Measurements from ENCODE around the gene CADM1. TPM values are rescaled to one million over a fixed set of nuclear protein-coding genes. Genes with fewer than 3 reads are reported as not detected.

The CADM1 gene
- total and polyA plus RNA-seq, 9 of the 15 experiments (the other 6 are each of a cell fraction or from before 2014, with no cell fraction given) = 0.42 TPM; not detected in 8

DNA sequence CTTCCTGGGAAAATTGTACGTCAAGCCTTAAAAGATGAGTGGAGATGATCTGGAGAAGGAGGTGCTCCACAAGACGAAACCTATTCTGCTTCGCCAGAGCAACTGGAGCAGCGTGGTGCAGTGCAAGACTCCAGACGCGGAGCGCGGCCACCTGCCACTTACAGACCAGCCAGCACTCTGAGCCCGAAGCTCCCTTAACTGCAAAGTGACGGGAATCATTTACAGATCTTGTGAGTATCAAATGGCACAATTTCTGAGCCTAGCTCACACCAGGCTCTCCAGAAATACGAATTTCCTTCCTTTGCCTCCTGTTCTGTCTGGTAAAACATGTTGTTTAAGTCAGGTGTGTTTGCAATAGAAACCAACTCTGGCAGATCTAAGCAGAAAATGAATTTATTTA lies 369.3 kb downstream of the CADM1 start:
- ChIA-PET POLR2A (no interaction called here), CTCF (ENCODE audit: low intra/inter-chr PET ratio) (no interaction called here)
- Histone ChIP-seq H3K9ac (ENCODE audit: insufficient read depth in 1 of 2, low read depth in 2 of 2, low read length in 2 of 2) (no peak overlapping the region), H3K36me3 (ENCODE audit: control insufficient read depth, insufficient read depth, low read length) (no peaks in the 10 kb centered on the region), H3K27me3 (ENCODE audit: control insufficient read depth in 2 of 2, insufficient read depth in 2 of 2, low read length in 2 of 2) (no peaks in the 10 kb centered on the region), H3K79me2 (ENCODE audit: control insufficient read depth, insufficient read depth, low read length) (no peaks in the 10 kb centered on the region), H3K9me3 (replicated peaks; ENCODE audit: control insufficient read depth, insufficient read depth, low read depth, low read length) (no peaks in the 10 kb centered on the region), H3K4me3 (no peak overlapping the region), H3K4me2 (ENCODE audit: insufficient read depth, low read length) (no peak overlapping the region), H3K9me1 (ENCODE audit: control insufficient read depth, insufficient read depth, low read length) (no peaks in the 10 kb centered on the region), H4K20me1 (replicated peaks; ENCODE audit: control insufficient read depth, insufficient read depth, low read length) (no peaks in the 10 kb centered on the region; the same call in 1 of the 2 replicates), H3K4me1 (replicated peaks in 1 of 2; ENCODE audit: control insufficient read depth in 2 of 2, insufficient read depth in 2 of 2, low read length in 2 of 2) (no peaks in the 10 kb centered on the region), H3K27ac (ENCODE audit: extremely low read depth, low read depth, low read length) (no peak overlapping the region), H2AFZ (ENCODE audit: low read depth, low read length) (no peak overlapping the region)
- ATAC-seq = no peak
- no peak for FAIRE-seq
- in situ Hi-C loops (cut with MboI) (no loop called here), intact Hi-C loops (cut with micrococcal nuclease) (loop anchor here (10.0 kb wide), 1 partner anchor 360 kb away; no protein-coding TSS in a partner anchor)
- DNase-seq (ENCODE audit: extremely low read depth in 1 of 4, low spot score in 3 of 4) = no peak
- no TSS peak for BruUV-seq (replicated peaks)
- under 1% methylated on average over 11 of the region's 11 CpGs for WGBS (ENCODE audit: insufficient coverage, low coverage, missing lambda C conversion rate)
- TF ChIP-seq, protein P1, sequence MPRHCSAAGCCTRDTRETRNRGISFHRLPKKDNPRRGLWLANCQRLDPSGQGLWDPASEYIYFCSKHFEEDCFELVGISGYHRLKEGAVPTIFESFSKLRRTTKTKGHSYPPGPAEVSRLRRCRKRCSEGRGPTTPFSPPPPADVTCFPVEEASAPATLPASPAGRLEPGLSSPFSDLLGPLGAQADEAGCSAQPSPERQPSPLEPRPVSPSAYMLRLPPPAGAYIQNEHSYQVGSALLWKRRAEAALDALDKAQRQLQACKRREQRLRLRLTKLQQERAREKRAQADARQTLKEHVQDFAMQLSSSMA (CRISPR knock-in tag; IDR thresholded peaks at IDR 0.05) = no peak
- TF ChIP-seq, protein P2, sequence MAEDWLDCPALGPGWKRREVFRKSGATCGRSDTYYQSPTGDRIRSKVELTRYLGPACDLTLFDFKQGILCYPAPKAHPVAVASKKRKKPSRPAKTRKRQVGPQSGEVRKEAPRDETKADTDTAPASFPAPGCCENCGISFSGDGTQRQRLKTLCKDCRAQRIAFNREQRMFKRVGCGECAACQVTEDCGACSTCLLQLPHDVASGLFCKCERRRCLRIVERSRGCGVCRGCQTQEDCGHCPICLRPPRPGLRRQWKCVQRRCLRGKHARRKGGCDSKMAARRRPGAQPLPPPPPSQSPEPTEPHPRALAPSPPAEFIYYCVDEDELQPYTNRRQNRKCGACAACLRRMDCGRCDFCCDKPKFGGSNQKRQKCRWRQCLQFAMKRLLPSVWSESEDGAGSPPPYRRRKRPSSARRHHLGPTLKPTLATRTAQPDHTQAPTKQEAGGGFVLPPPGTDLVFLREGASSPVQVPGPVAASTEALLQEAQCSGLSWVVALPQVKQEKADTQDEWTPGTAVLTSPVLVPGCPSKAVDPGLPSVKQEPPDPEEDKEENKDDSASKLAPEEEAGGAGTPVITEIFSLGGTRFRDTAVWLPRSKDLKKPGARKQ (CRISPR knock-in tag; IDR thresholded peaks at IDR 0.05) = no peak
- TF ChIP-seq PTTG1 (tag; IDR thresholded peaks at IDR 0.05; ENCODE audit: low read depth) (no peak), MAFF (IDR thresholded peaks at IDR 0.05; ENCODE audit: low read length) (no peak), DACH1 (IDR thresholded peaks at IDR 0.05; ENCODE audit: partially characterized antibody) (no peak), BRD4 (IDR thresholded peaks at IDR 0.05) (no peak), SP2 (IDR thresholded peaks at IDR 0.05; ENCODE audit: extremely low read depth, low read depth, low read length, poor library complexity, severe bottlenecking) (no peak), ZNF586 (CRISPR knock-in tag; conservative IDR thresholded peaks at IDR 0.05) (no peak), EGR1 (conservative IDR thresholded peaks at IDR 0.05) (no peak), RBFOX2 (IDR thresholded peaks at IDR 0.05; ENCODE audit: low read depth, low read length) (no peak), TRIM24 (IDR thresholded peaks at IDR 0.05) (no peak), POLR2A (conservative IDR thresholded peaks at IDR 0.05) (no peak), KDM5B (IDR thresholded peaks at IDR 0.05; ENCODE audit: insufficient replicate concordance, low read depth, low read length) (no peak)
- TF ChIP-seq, protein P3, sequence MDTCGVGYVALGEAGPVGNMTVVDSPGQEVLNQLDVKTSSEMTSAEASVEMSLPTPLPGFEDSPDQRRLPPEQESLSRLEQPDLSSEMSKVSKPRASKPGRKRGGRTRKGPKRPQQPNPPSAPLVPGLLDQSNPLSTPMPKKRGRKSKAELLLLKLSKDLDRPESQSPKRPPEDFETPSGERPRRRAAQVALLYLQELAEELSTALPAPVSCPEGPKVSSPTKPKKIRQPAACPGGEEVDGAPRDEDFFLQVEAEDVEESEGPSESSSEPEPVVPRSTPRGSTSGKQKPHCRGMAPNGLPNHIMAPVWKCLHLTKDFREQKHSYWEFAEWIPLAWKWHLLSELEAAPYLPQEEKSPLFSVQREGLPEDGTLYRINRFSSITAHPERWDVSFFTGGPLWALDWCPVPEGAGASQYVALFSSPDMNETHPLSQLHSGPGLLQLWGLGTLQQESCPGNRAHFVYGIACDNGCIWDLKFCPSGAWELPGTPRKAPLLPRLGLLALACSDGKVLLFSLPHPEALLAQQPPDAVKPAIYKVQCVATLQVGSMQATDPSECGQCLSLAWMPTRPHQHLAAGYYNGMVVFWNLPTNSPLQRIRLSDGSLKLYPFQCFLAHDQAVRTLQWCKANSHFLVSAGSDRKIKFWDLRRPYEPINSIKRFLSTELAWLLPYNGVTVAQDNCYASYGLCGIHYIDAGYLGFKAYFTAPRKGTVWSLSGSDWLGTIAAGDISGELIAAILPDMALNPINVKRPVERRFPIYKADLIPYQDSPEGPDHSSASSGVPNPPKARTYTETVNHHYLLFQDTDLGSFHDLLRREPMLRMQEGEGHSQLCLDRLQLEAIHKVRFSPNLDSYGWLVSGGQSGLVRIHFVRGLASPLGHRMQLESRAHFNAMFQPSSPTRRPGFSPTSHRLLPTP (IDR thresholded peaks at IDR 0.05; ENCODE audit: borderline replicate concordance, extremely low read depth, insufficient read length) = no peak
- TF ChIP-seq, protein P4, sequence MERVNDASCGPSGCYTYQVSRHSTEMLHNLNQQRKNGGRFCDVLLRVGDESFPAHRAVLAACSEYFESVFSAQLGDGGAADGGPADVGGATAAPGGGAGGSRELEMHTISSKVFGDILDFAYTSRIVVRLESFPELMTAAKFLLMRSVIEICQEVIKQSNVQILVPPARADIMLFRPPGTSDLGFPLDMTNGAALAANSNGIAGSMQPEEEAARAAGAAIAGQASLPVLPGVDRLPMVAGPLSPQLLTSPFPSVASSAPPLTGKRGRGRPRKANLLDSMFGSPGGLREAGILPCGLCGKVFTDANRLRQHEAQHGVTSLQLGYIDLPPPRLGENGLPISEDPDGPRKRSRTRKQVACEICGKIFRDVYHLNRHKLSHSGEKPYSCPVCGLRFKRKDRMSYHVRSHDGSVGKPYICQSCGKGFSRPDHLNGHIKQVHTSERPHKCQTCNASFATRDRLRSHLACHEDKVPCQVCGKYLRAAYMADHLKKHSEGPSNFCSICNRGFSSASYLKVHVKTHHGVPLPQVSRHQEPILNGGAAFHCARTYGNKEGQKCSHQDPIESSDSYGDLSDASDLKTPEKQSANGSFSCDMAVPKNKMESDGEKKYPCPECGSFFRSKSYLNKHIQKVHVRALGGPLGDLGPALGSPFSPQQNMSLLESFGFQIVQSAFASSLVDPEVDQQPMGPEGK (CRISPR knock-in tag; IDR thresholded peaks at IDR 0.05; ENCODE audit: borderline replicate concordance) = no peak

Data from K562 (cell line).